D721Med (cell line): ENCODE measurements around the gene ZCCHC14.

Experiments used
- DNase-seq: peaks from one replicate; pipeline ENCODE4 v3.0.0; 2011; ENCODE audit warnings: low spot score; ENCODE audit not compliant: insufficient read length
- FAIRE-seq: peaks from 2 replicates; lab custom pipeline; 2011; peaks lifted over from hg19 to GRCh38; lab: Jason Lieb, UNC
- TF ChIP-seq, protein P1 (sequence below): IDR thresholded peaks from 2 replicates; pipeline ENCODE4 v1.5.1; 2012; ENCODE audit warnings: mild to moderate bottlenecking, control low read depth; ENCODE audit not compliant: insufficient read depth; ENCODE audit errors: missing control alignments

ZCCHC14 gene

GRCh38 chr16:87451563-87452210 is 41.1 kb downstream of the ZCCHC14 start:
- no peak for DNase-seq
- FAIRE-seq = no peak
- TF ChIP-seq, protein P1, sequence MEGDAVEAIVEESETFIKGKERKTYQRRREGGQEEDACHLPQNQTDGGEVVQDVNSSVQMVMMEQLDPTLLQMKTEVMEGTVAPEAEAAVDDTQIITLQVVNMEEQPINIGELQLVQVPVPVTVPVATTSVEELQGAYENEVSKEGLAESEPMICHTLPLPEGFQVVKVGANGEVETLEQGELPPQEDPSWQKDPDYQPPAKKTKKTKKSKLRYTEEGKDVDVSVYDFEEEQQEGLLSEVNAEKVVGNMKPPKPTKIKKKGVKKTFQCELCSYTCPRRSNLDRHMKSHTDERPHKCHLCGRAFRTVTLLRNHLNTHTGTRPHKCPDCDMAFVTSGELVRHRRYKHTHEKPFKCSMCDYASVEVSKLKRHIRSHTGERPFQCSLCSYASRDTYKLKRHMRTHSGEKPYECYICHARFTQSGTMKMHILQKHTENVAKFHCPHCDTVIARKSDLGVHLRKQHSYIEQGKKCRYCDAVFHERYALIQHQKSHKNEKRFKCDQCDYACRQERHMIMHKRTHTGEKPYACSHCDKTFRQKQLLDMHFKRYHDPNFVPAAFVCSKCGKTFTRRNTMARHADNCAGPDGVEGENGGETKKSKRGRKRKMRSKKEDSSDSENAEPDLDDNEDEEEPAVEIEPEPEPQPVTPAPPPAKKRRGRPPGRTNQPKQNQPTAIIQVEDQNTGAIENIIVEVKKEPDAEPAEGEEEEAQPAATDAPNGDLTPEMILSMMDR = no peak

DNA sequence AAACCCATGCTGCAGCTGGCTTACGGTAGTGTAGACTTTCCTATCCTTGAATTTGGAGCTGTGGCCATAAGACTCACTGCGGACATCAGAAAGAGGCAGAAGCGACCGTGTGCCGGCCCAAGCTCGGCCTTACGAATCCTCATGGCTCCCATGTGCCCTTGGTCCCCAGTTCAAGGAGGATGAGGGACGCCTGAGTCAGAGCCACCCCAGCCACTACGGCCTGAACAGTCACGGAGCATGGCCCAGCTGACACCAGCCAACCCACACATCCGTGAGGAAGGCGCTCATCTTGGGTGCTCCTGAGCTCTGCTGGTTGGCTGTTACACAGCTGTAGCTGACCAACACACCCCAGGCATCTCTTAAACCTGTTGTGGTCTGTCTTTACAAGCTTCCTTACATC is 44.0 kb downstream of the ZCCHC14 start:
- FAIRE-seq = no peak

DNA sequence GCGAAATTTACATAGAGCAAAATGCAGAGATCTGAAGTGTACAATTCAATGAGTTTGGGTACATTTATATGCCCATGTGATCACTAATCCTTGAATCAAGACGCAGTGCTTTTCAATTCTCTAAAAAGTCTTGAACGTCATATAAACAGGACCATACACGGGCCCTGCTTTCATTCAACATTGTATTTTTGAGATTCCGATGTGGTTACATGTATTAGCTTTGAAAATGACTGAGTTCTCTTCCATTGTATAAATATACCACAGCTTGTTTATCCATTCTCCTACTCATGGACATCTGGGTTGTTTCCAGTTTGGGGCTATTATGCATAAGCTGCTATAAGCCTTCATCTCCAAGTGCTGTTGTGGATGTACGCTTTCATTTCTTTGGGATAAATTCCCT is 45.5 kb downstream of the ZCCHC14 start:
- DNase-seq = no peak
- TF ChIP-seq, protein P1 = no peak
- FAIRE-seq = no peak

More for the DNA sequence above, 44.0 kb downstream of the ZCCHC14 start:
- DNase-seq = no peak
- TF ChIP-seq, protein P1 = no peak

- TF ChIP-seq, protein P1 = no peak
- DNase-seq (no peak), FAIRE-seq (no peak)
Observed at GRCh38 chr16:87446479-87446878, 46.3 kb downstream of the ZCCHC14 start.

- DNase-seq (no peak), FAIRE-seq (no peak)
- TF ChIP-seq, protein P1 = no peak
Observed at GRCh38 chr16:87445486-87445885, 47.3 kb downstream of the ZCCHC14 start.

- DNase-seq = no peak
- no peak for FAIRE-seq
- TF ChIP-seq, protein P1 = no peak
Observed at GRCh38 chr16:87443964-87444363, 48.9 kb downstream of the ZCCHC14 start.

- TF ChIP-seq, protein P1 = no peak
- DNase-seq (no peak), FAIRE-seq (no peak)
Observed at GRCh38 chr16:87443016-87443415, 49.8 kb downstream of the ZCCHC14 start.
